Activated CD8-positive, alpha-beta T cell treated with anti-CD3 and anti-CD28 coated beads for 36 hours (primary cell): ENCODE data around the gene TMEM220. TPM values are rescaled to one million over a fixed set of nuclear protein-coding genes. Genes with fewer than 3 reads are reported as not detected.

Experiments
- ATAC-seq: fragments of 200-7000 bp; cut with Tn5 transposase; one replicate; pipeline ENCODE4 v1.10.0; 2021; ENCODE audit warnings: mild to moderate bottlenecking, moderate library complexity
- CTCF ChIA-PET: fragments of 350-600 bp; sonication (Branson Sonifier 250); formaldehyde crosslinking; loops from one replicate; lab custom pipeline; 2021; ENCODE audit warnings: antibody characterized with exemption; lab: Charles Lee
- POLR2A ChIA-PET: fragments of 350-600 bp; sonication (Branson Sonifier 250); formaldehyde crosslinking; loops from one replicate; lab custom pipeline; 2021; ENCODE audit warnings: antibody characterized with exemption; lab: Charles Lee
- DNase-seq: peaks from one replicate; pipeline ENCODE4 v3.0.0-alpha.2; 2020
- H3K27ac Mint-ChIP-seq: one replicate; pipeline ENCODE4 v1.8.0; 2021; ENCODE audit warnings: mild to moderate bottlenecking, mixed read lengths
- H3K27me3 Mint-ChIP-seq: one replicate; pipeline ENCODE4 v1.8.0; 2021; ENCODE audit warnings: mixed read lengths
- H3K36me3 Mint-ChIP-seq: one replicate; pipeline ENCODE4 v1.8.0; 2021; ENCODE audit warnings: low read depth, mixed read lengths
- H3K4me1 Mint-ChIP-seq: one replicate; pipeline ENCODE4 v1.8.0; 2021; ENCODE audit warnings: low read depth, mixed read lengths
- H3K4me3 Mint-ChIP-seq: one replicate; pipeline ENCODE4 v1.8.0; 2021; ENCODE audit warnings: mild to moderate bottlenecking, moderate library complexity, mixed read lengths
- H3K9me3 Mint-ChIP-seq: one replicate; pipeline ENCODE4 v1.8.0; 2021; ENCODE audit warnings: mixed read lengths
- CTCF ChIP-seq: fragments of 200-600 bp; IDR thresholded peaks from one replicate; pipeline ENCODE4 v1.8.0; 2022; ENCODE audit warnings: antibody characterized with exemption, mild to moderate bottlenecking
- intact Hi-C: fragments of 100-400 bp; cut with micrococcal nuclease; formaldehyde crosslinking; loops from one replicate; pipeline ENCODE4 v1.10.0; 2022
- total RNA-seq, 2 experiments: library from RNA; stranded (reverse); gene quantifications; one replicate each; pipeline ENCODE4 v1.2.3, GENCODE V29; 2021

Gene TMEM220
- total RNA-seq, 2 experiments from 2014 or later = 0.63 to 1.4 TPM

GRCh38 chr17:10751563-10751962 lies 21.7 kb upstream of the TMEM220 start:
- H3K27ac Mint-ChIP-seq = no peak overlapping the region

GRCh38 chr17:10750210-10750609 lies 20.4 kb upstream of the TMEM220 start:
- intact Hi-C loops = no loop called here
- Mint-ChIP-seq H3K4me3 (no peak overlapping the region), H3K9me3 (no peaks in the 10 kb centered on the region), H3K4me1 (no peaks in the 10 kb centered on the region), H3K36me3 (no peaks in the 10 kb centered on the region), H3K27ac (no peak overlapping the region), H3K27me3 (no peaks in the 10 kb centered on the region)
- no peak for ATAC-seq
- POLR2A ChIA-PET = no interaction called here
- TF ChIP-seq CTCF = no peak
- CTCF ChIA-PET = interaction anchor here (1.0 kb wide), 1 partner anchor 13 kb away, joined by 4 read pairs; no protein-coding TSS in a partner anchor
- no peak for DNase-seq

More at GRCh38 chr17:10751563-10751962, 21.7 kb upstream of the TMEM220 start:
- no peaks in the 10 kb centered on the region for H3K9me3 Mint-ChIP-seq
- ATAC-seq = no peak
- no peaks in the 10 kb centered on the region for H3K27me3 Mint-ChIP-seq
- intact Hi-C loops = no loop called here
- no peaks in the 10 kb centered on the region for H3K4me1 Mint-ChIP-seq
- TF ChIP-seq CTCF = no peak
- no peak for DNase-seq
- ChIA-PET POLR2A (no interaction called here), CTCF (no interaction called here)
- no peak overlapping the region for H3K4me3 Mint-ChIP-seq
- no peaks in the 10 kb centered on the region for H3K36me3 Mint-ChIP-seq

- Mint-ChIP-seq H3K4me3 (no peak overlapping the region), H3K36me3 (no peaks in the 10 kb centered on the region), H3K27me3 (no peaks in the 10 kb centered on the region), H3K9me3 (no peaks in the 10 kb centered on the region), H3K27ac (no peak overlapping the region), H3K4me1 (peaks cover 7% of the 10 kb centered on the region)
- ChIA-PET CTCF (interaction anchor here (3.6 kb wide), 1 partner anchor 11 kb away, joined by 24 read pairs; no protein-coding TSS in a partner anchor), POLR2A (no interaction called here)
- intact Hi-C loops = no loop called here
- ATAC-seq (no peak), DNase-seq (no peak)
- TF ChIP-seq CTCF = no peak
These were observed 18.8 kb upstream of the TMEM220 start for GRCh38 chr17:10748531-10749181.

- POLR2A ChIA-PET = no interaction called here
- no peak for TF ChIP-seq CTCF
- DNase-seq = no peak
- no peak overlapping the region for H3K4me3 Mint-ChIP-seq
- H3K4me1 Mint-ChIP-seq = peaks cover 7% of the 10 kb centered on the region
- no peaks in the 10 kb centered on the region for H3K27me3 Mint-ChIP-seq
- H3K9me3 Mint-ChIP-seq = no peaks in the 10 kb centered on the region
- no peaks in the 10 kb centered on the region for H3K36me3 Mint-ChIP-seq
- CTCF ChIA-PET = interaction anchor here (0.9 kb wide), 1 partner anchor 100 kb away, joined by 3 read pairs; no protein-coding TSS in a partner anchor
- no peak for ATAC-seq
- intact Hi-C loops = no loop called here
- no peak overlapping the region for H3K27ac Mint-ChIP-seq
These were observed 15.4 kb upstream of the TMEM220 start for GRCh38 chr17:10745231-10745630.

GRCh38 chr17:10744501-10745000 lies 14.7 kb upstream of the TMEM220 start:
- no peaks in the 10 kb centered on the region for H3K9me3 Mint-ChIP-seq
- H3K27ac Mint-ChIP-seq = peak overlapping the region; percentile 59
- DNase-seq (peak; percentile 32), ATAC-seq (peak; percentile 62)
- ChIA-PET CTCF (interaction anchor here (0.9 kb wide), 1 partner anchor 100 kb away, joined by 3 read pairs; no protein-coding TSS in a partner anchor), POLR2A (no interaction called here)
- intact Hi-C loops = no loop called here
- H3K27me3 Mint-ChIP-seq = no peaks in the 10 kb centered on the region
- H3K4me3 Mint-ChIP-seq = no peak overlapping the region
- peaks cover 7% of the 10 kb centered on the region for H3K4me1 Mint-ChIP-seq
- no peak for TF ChIP-seq CTCF
- no peaks in the 10 kb centered on the region for H3K36me3 Mint-ChIP-seq
